ENCODE data around the gene TMEM184C.

TMEM184C gene

GRCh38 chr4:147590249-147590920 lies 26.8 kb upstream of the TMEM184C start:
- TF ChIP-seq GABPA (IDR thresholded peaks at IDR 0.05; ENCODE audit: low read depth) = no peak
- peak; percentile 52 for TF ChIP-seq CTCF (IDR thresholded peaks at IDR 0.05; ENCODE audit: insufficient read depth, low read length)
- Histone ChIP-seq H3K27ac (replicated peaks) (no peak overlapping the region), H3K4me3 (replicated peaks; ENCODE audit: insufficient read depth, low read length) (no peak overlapping the region), H3K27me3 (ENCODE audit: insufficient read depth, poor library complexity, severe bottlenecking) (no peaks in the 10 kb centered on the region)
- DNase-seq (ENCODE audit: low read depth in 1 of 2, low spot score in 1 of 2) = peak in 1 of 2 experiments; percentile 31

- Histone ChIP-seq H3K27me3 (ENCODE audit: insufficient read depth, poor library complexity, severe bottlenecking) (no peaks in the 10 kb centered on the region), H3K27ac (replicated peaks) (no peak overlapping the region), H3K4me3 (replicated peaks; ENCODE audit: insufficient read depth, low read length) (no peak overlapping the region)
- TF ChIP-seq CTCF (IDR thresholded peaks at IDR 0.05; ENCODE audit: insufficient read depth, low read length) (no peak), REST (IDR thresholded peaks at IDR 0.05; ENCODE audit: insufficient replicate concordance, low read depth) (no peak), GABPA (IDR thresholded peaks at IDR 0.05; ENCODE audit: low read depth) (no peak), SPI1 (IDR thresholded peaks at IDR 0.05; ENCODE audit: borderline replicate concordance, low read depth) (no peak), POLR2AphosphoS5 (IDR thresholded peaks at IDR 0.05; ENCODE audit: low read depth) (no peak)
- no peak for DNase-seq (ENCODE audit: low read depth in 1 of 2, low spot score in 1 of 2)
Measured at GRCh38 chr4:147591106-147591505, 26.1 kb upstream of the TMEM184C start.

GRCh38 chr4:147594107-147594506 lies 23.1 kb upstream of the TMEM184C start:
- H3K27me3 ChIP-seq (ENCODE audit: insufficient read depth, poor library complexity, severe bottlenecking) = no peaks in the 10 kb centered on the region
- no peak for TF ChIP-seq CTCF (IDR thresholded peaks at IDR 0.05; ENCODE audit: insufficient read depth, low read length)
- no peak for TF ChIP-seq GABPA (IDR thresholded peaks at IDR 0.05; ENCODE audit: low read depth)
- TF ChIP-seq SPI1 (IDR thresholded peaks at IDR 0.05; ENCODE audit: borderline replicate concordance, low read depth) = no peak
- TF ChIP-seq POLR2AphosphoS5 (IDR thresholded peaks at IDR 0.05; ENCODE audit: low read depth) = no peak
- no peak for TF ChIP-seq REST (IDR thresholded peaks at IDR 0.05; ENCODE audit: insufficient replicate concordance, low read depth)
- DNase-seq (ENCODE audit: low read depth in 1 of 2, low spot score in 1 of 2) = no peak
- H3K27ac ChIP-seq (replicated peaks) = no peak overlapping the region
- no peak overlapping the region for H3K4me3 ChIP-seq (replicated peaks; ENCODE audit: insufficient read depth, low read length)

- DNase-seq (ENCODE audit: low read depth in 1 of 2, low spot score in 1 of 2) = no peak
- no peak overlapping the region for H3K27ac ChIP-seq (replicated peaks)
- H3K4me3 ChIP-seq (replicated peaks; ENCODE audit: insufficient read depth, low read length) = no peak overlapping the region
- TF ChIP-seq POLR2AphosphoS5 (IDR thresholded peaks at IDR 0.05; ENCODE audit: low read depth) = no peak
- no peak for TF ChIP-seq SPI1 (IDR thresholded peaks at IDR 0.05; ENCODE audit: borderline replicate concordance, low read depth)
- H3K27me3 ChIP-seq (ENCODE audit: insufficient read depth, poor library complexity, severe bottlenecking) = no peaks in the 10 kb centered on the region
Measured at GRCh38 chr4:147594578-147594977, 22.6 kb upstream of the TMEM184C start.
